Lower leg skin (tissue), 4 donors: ENCODE results near the gene CPAMD8. TPM values are rescaled to one million over a fixed set of nuclear protein-coding genes. Genes with fewer than 3 reads are reported as not detected.

Source experiments
- DNase-seq, 2 donors: peaks; one replicate each; pipeline ENCODE4 v3.0.0-alpha.2; 2019; ENCODE audit warnings: low spot score in 2 of 2
- H3K4me3 ChIP-seq: fragments of 200-600 bp; sonication (generic); 2 replicates; pipeline ENCODE4 v1.5.1; 2017; ENCODE audit warnings: mild to moderate bottlenecking, low read depth; ENCODE audit not compliant: poor library complexity, severe bottlenecking
- CTCF ChIP-seq, 3 donors: fragments of 450-650 bp; IDR thresholded peaks; one replicate each; pipeline ENCODE4 v1.5.1; 2016; ENCODE audit warnings: antibody characterized with exemption in 3 of 3, mild to moderate bottlenecking in 3 of 3, moderate library complexity in 2 of 3
- POLR2A ChIP-seq, 2 donors: fragments of 450-650 bp; IDR thresholded peaks; one replicate each; pipeline ENCODE4 v1.6.1; 2016 to 2017; ENCODE audit warnings: antibody characterized with exemption in 2 of 2, mild to moderate bottlenecking in 1 of 2, moderate library complexity in 1 of 2
- WGBS, 2 donors: methylation state at CpG; one replicate each; pipeline ENCODE4 v1.1.5; 2018; 5-methylcytosine and 5-hydroxymethylcytosine counted together
- intact Hi-C: fragments of 100-400 bp; cut with DNase I; formaldehyde crosslinking; loops from one replicate; pipeline ENCODE4 v1.15.0; 2023; ENCODE audit warnings: low total_unique reads
- total RNA-seq, 4 donors: library from RNA; depleted of rRNA; stranded (reverse); fragments of >200 nt; gene quantifications; one replicate each; pipeline ENCODE4 v1.1.0, GENCODE V29; 2016

CPAMD8 gene
- total RNA-seq, 4 donors from 2014 or later, result 8.1 to 14.0 (median 13.0) TPM

DNA sequence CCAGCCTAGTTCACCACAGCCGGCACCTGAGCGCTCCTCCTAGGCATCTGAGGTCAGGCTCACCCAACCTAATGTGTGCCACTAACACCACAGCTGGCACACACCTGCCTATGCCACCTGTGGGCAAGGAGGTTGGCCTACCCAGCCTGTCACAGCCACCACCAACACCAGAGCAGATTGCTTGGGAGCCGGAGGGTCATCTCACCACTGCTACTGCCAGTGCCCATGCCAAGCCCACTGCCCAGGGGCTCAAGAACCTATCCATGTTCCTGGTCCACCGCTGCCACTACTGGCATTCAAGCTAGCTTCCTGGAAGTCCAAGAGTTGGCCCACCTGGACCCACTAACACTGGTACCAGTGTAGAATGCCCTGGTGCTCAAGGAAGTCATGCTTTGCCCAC lies 95.3 kb downstream of the CPAMD8 start:
- intact Hi-C loops, result no loop called here
- 97 to 100% methylated on average over 4 of the region's 4 CpGs for WGBS, 2 donors
- DNase-seq, result no peak
- no peak for TF ChIP-seq POLR2A (IDR thresholded peaks at IDR 0.05)
- TF ChIP-seq CTCF (IDR thresholded peaks at IDR 0.05), result no peak
- H3K4me3 ChIP-seq, result no peak overlapping the region

DNA sequence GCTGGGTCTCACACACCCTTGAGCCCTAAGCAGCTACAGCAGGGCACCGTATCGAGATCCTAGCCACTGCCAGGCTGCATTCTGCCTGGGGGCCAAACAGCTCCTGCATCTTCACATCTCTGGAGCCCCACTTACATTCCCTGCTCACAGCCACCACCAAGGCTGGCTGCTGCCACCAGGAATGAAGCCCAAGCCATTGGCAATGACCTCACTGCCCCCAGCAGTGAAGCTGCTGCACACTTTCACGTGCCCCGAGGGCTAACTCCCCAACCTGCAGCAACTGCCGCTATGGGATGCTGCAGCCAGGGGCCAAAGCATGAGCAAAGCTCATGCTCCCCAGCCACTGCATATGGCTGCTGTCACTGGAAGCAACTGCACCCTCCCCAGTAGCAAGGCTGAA lies 95.9 kb downstream of the CPAMD8 start:
- WGBS, 2 donors, result 60 to 76% methylated on average over 5 of the region's 5 CpGs
- DNase-seq, result no peak
- no peak for TF ChIP-seq CTCF (IDR thresholded peaks at IDR 0.05)
- intact Hi-C loops, result no loop called here
- no peak overlapping the region for H3K4me3 ChIP-seq

DNA sequence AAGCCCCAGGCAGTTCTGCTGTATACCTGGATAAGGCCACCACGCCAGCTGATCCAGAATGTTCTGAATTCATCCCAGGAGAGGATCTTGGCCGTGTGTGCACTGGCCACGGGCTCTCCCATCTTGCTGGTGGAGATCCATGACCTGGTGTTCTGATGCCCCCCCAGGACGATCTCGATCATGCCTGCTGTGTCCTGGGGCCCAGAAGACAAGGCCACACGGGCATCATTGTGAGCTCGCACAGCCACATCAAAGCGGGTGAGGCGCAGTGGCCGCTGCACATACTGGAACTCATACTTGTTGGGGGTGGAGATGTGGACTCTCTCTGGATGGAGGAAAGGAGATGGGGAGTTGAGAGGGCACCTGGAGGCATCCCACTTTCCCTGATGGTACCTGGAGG lies 97.7 kb downstream of the CPAMD8 start:
- H3K4me3 ChIP-seq, result no peak overlapping the region
- TF ChIP-seq CTCF (IDR thresholded peaks at IDR 0.05), result no peak
- TF ChIP-seq POLR2A (IDR thresholded peaks at IDR 0.05), result no peak
- intact Hi-C loops, result no loop called here
- no peak for DNase-seq
- WGBS, 2 donors, result 94 to 95% methylated on average over 10 of the region's 10 CpGs

DNA sequence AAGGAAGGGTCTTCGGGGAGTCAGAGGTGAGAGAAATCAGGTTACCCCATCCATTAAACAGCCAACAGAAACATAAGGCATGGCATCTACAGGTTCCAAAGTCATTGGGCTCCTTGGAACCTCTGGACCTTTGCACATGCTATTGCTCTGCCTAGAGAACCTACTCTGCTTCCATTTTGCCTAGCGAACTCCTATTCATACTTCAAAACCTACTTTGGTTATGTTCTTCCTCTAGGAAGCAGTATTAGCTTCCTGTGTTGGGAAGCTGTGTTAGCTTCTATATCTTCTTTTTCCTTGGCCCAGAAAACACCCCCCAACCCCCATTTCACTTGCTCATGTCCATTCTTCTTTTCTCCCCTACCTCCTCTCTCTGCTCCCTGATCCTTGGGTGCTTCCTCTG lies 98.3 kb downstream of the CPAMD8 start:
- 93 to 94% methylated on average over 2 of the region's 2 CpGs for WGBS, 2 donors
- no peak for TF ChIP-seq CTCF (IDR thresholded peaks at IDR 0.05)
- TF ChIP-seq POLR2A (IDR thresholded peaks at IDR 0.05), result no peak

DNA sequence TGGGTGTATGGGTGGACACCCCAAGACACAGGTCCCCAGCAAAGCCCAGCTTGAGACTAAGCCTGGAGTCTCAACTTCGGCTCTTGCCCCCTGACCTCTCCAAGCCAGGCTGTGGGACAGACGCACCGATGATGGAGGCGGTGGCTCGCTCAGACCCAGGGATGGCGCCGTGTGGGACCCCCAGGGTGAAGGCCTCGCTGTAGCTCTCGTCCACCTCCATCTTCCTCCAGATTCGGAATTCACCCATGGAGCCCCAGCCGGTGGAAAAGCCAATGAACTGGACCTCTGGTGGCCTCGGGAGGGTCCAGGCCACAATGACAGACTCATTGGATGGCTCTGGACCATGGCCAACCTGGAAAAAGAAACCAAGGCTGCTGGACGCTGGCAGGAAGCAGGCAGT lies 98.7 kb downstream of the CPAMD8 start:
- no peak for DNase-seq
- 95 to 96% methylated on average over 13 of the region's 13 CpGs for WGBS, 2 donors
- no peak for TF ChIP-seq CTCF (IDR thresholded peaks at IDR 0.05)
- TF ChIP-seq POLR2A (IDR thresholded peaks at IDR 0.05), result no peak
- H3K4me3 ChIP-seq, result no peak overlapping the region
- intact Hi-C loops, result no loop called here

More for the DNA sequence above, 98.3 kb downstream of the CPAMD8 start:
- H3K4me3 ChIP-seq, result no peak overlapping the region
- no peak for DNase-seq
- intact Hi-C loops, result no loop called here

GRCh38 chr19:16922949-16923348 lies 103.7 kb downstream of the CPAMD8 start:
- DNase-seq, result no peak
- intact Hi-C loops, result no loop called here
- TF ChIP-seq POLR2A (IDR thresholded peaks at IDR 0.05) (no peak), CTCF (IDR thresholded peaks at IDR 0.05) (no peak)
- no peak overlapping the region for H3K4me3 ChIP-seq
- WGBS, 2 donors, result 86 to 91% methylated on average over 13 of the region's 13 CpGs
